Peyer's patch (tissue), 4 donors: ENCODE data around the gene ADAMTS16. TPM values are rescaled to one million over a fixed set of nuclear protein-coding genes. Genes with fewer than 3 reads are reported as not detected.

Source experiments
- DNase-seq, 3 donors: peaks; one replicate each; pipeline ENCODE4 v3.0.0-alpha.2; 2017 to 2019
- H3K27ac ChIP-seq, 4 donors: fragments of 200-600 bp; sonication (generic); one replicate each; pipeline ENCODE4 v1.5.1; 2016 to 2019
- H3K27me3 ChIP-seq, 2 donors: fragments of 200-600 bp; sonication (generic); one replicate each; pipeline ENCODE4 v1.5.1; 2019
- H3K36me3 ChIP-seq, 3 donors: fragments of 200-600 bp; sonication (generic); one replicate each; pipeline ENCODE4 v1.5.1; 2016 to 2019
- H3K4me1 ChIP-seq, 4 donors: fragments of 200-600 bp; sonication (generic); one replicate each; pipeline ENCODE4 v1.5.1; 2016 to 2019
- H3K4me3 ChIP-seq, 4 donors: fragments of 200-600 bp; sonication (generic); 1 replicate in 3 of 4; 2 replicates in 1 of 4; pipeline ENCODE4 v1.5.1; 2016 to 2019; ENCODE audit warnings: mild to moderate bottlenecking in 1 of 4
- H3K9me3 ChIP-seq, 4 donors: fragments of 200-600 bp; sonication (generic); one replicate each; pipeline ENCODE4 v1.5.1; 2016 to 2019; ENCODE audit warnings: mild to moderate bottlenecking in 1 of 4
- CTCF ChIP-seq, 6 experiments: fragments of 450-650 bp in 4 of 6; fragments of 200-600 bp in 2 of 6; sonication (generic) in 1 of 6; IDR thresholded peaks; one replicate each; pipeline ENCODE4 v1.5.1; 2017 to 2019; ENCODE audit warnings: antibody characterized with exemption in 6 of 6, mild to moderate bottlenecking in 3 of 6, moderate library complexity in 1 of 6
- POLR2A ChIP-seq, 2 donors: fragments of 450-650 bp; IDR thresholded peaks; one replicate each; pipeline ENCODE4 v1.5.1; 2017; ENCODE audit warnings: antibody characterized with exemption in 2 of 2, mild to moderate bottlenecking in 2 of 2, moderate library complexity in 2 of 2
- total RNA-seq, 4 donors: library from RNA; depleted of rRNA; stranded (reverse); fragments of >200 nt; gene quantifications; one replicate each; pipeline ENCODE4 v1.1.0, GENCODE V29; 2016

Gene ADAMTS16
- total RNA-seq, 4 donors from 2014 or later, result 1.7 TPM; not detected in 3

GRCh38 chr5:5189051-5189430, 48.9 kb downstream of the ADAMTS16 start:
- TF ChIP-seq POLR2A (IDR thresholded peaks at IDR 0.05) (no peak), CTCF (IDR thresholded peaks at IDR 0.05) (no peak)
- Histone ChIP-seq H3K36me3 (no peaks in the 10 kb centered on the region), H3K27me3 (no peaks in the 10 kb centered on the region), H3K27ac (no peak overlapping the region), H3K4me1 (no peaks in the 10 kb centered on the region), H3K9me3 (no peaks in the 10 kb centered on the region), H3K4me3 (no peak overlapping the region)
- DNase-seq, result no peak

GRCh38 chr5:5191906-5192305, 51.8 kb downstream of the ADAMTS16 start:
- no peaks in the 10 kb centered on the region for H3K4me1 ChIP-seq
- no peak overlapping the region for H3K4me3 ChIP-seq
- no peak for DNase-seq
- H3K27me3 ChIP-seq, result no peaks in the 10 kb centered on the region
- H3K36me3 ChIP-seq, result no peaks in the 10 kb centered on the region
- no peak overlapping the region for H3K27ac ChIP-seq
- H3K9me3 ChIP-seq, result no peaks in the 10 kb centered on the region
- TF ChIP-seq CTCF (IDR thresholded peaks at IDR 0.05) (no peak), POLR2A (IDR thresholded peaks at IDR 0.05) (no peak)

GRCh38 chr5:5192681-5193080, 52.6 kb downstream of the ADAMTS16 start:
- Histone ChIP-seq H3K36me3 (no peaks in the 10 kb centered on the region), H3K27me3 (no peaks in the 10 kb centered on the region), H3K9me3 (no peaks in the 10 kb centered on the region), H3K27ac (no peak overlapping the region), H3K4me3 (no peak overlapping the region), H3K4me1 (no peaks in the 10 kb centered on the region)
- TF ChIP-seq POLR2A (IDR thresholded peaks at IDR 0.05), result no peak
- TF ChIP-seq CTCF (IDR thresholded peaks at IDR 0.05), result no peak
- no peak for DNase-seq

GRCh38 chr5:5195128-5195918, 55.2 kb downstream of the ADAMTS16 start:
- Histone ChIP-seq H3K36me3 (no peaks in the 10 kb centered on the region), H3K9me3 (no peaks in the 10 kb centered on the region), H3K4me1 (no peaks in the 10 kb centered on the region), H3K27ac (no peak overlapping the region), H3K4me3 (no peak overlapping the region), H3K27me3 (no peaks in the 10 kb centered on the region)
- no peak for DNase-seq
- no peak for TF ChIP-seq CTCF (IDR thresholded peaks at IDR 0.05)
- TF ChIP-seq POLR2A (IDR thresholded peaks at IDR 0.05), result no peak

GRCh38 chr5:5198135-5198534, 58.0 kb downstream of the ADAMTS16 start:
- no peak for DNase-seq
- Histone ChIP-seq H3K4me3 (no peak overlapping the region), H3K36me3 (no peaks in the 10 kb centered on the region), H3K9me3 (no peaks in the 10 kb centered on the region), H3K27me3 (no peaks in the 10 kb centered on the region), H3K4me1 (no peaks in the 10 kb centered on the region), H3K27ac (no peak overlapping the region)
- TF ChIP-seq CTCF (IDR thresholded peaks at IDR 0.05) (no peak), POLR2A (IDR thresholded peaks at IDR 0.05) (no peak)
